Measurements from ENCODE around the gene SEC14L6.

SEC14L6 gene

GRCh38 chr22:30582051-30582450 is 35.5 kb upstream of the SEC14L6 start:
- no peak for TF ChIP-seq REST (IDR thresholded peaks at IDR 0.05; ENCODE audit: insufficient replicate concordance, low read depth)
- no peak for TF ChIP-seq POLR2AphosphoS5 (IDR thresholded peaks at IDR 0.05; ENCODE audit: low read depth)
- no peak for TF ChIP-seq CTCF (IDR thresholded peaks at IDR 0.05; ENCODE audit: insufficient read depth, low read length)
- no peak for TF ChIP-seq SPI1 (IDR thresholded peaks at IDR 0.05; ENCODE audit: borderline replicate concordance, low read depth)
- no peak for TF ChIP-seq GABPA (IDR thresholded peaks at IDR 0.05; ENCODE audit: low read depth)
- no peak overlapping the region for H3K4me3 ChIP-seq (replicated peaks; ENCODE audit: insufficient read depth, low read length)
- H3K27me3 ChIP-seq (ENCODE audit: insufficient read depth, poor library complexity, severe bottlenecking): no peaks in the 10 kb centered on the region
- no peak overlapping the region for H3K27ac ChIP-seq (replicated peaks)
- DNase-seq (ENCODE audit: low read depth in 1 of 2, low spot score in 1 of 2): no peak

GRCh38 chr22:30580896-30581295 is 34.4 kb upstream of the SEC14L6 start:
- DNase-seq (ENCODE audit: low read depth in 1 of 2, low spot score in 1 of 2): no peak
- H3K27me3 ChIP-seq (ENCODE audit: insufficient read depth, poor library complexity, severe bottlenecking): no peaks in the 10 kb centered on the region
- TF ChIP-seq CTCF (IDR thresholded peaks at IDR 0.05; ENCODE audit: insufficient read depth, low read length) (no peak), GABPA (IDR thresholded peaks at IDR 0.05; ENCODE audit: low read depth) (no peak), SPI1 (IDR thresholded peaks at IDR 0.05; ENCODE audit: borderline replicate concordance, low read depth) (no peak), REST (IDR thresholded peaks at IDR 0.05; ENCODE audit: insufficient replicate concordance, low read depth) (no peak), POLR2AphosphoS5 (IDR thresholded peaks at IDR 0.05; ENCODE audit: low read depth) (no peak)
- H3K4me3 ChIP-seq (replicated peaks; ENCODE audit: insufficient read depth, low read length): no peak overlapping the region
- H3K27ac ChIP-seq (replicated peaks): no peak overlapping the region

- no peak for DNase-seq (ENCODE audit: low read depth in 1 of 2, low spot score in 1 of 2)
- no peak overlapping the region for H3K4me3 ChIP-seq (replicated peaks; ENCODE audit: insufficient read depth, low read length)
- TF ChIP-seq CTCF (IDR thresholded peaks at IDR 0.05; ENCODE audit: insufficient read depth, low read length) (no peak), SPI1 (IDR thresholded peaks at IDR 0.05; ENCODE audit: borderline replicate concordance, low read depth) (no peak)
- H3K27me3 ChIP-seq (ENCODE audit: insufficient read depth, poor library complexity, severe bottlenecking): no peaks in the 10 kb centered on the region
- no peak overlapping the region for H3K27ac ChIP-seq (replicated peaks)
Measured at GRCh38 chr22:30578481-30578880, 31.9 kb upstream of the SEC14L6 start.

- TF ChIP-seq POLR2AphosphoS5 (IDR thresholded peaks at IDR 0.05; ENCODE audit: low read depth): no peak
- H3K4me3 ChIP-seq (replicated peaks; ENCODE audit: insufficient read depth, low read length): no peak overlapping the region
- no peak overlapping the region for H3K27ac ChIP-seq (replicated peaks)
- DNase-seq (ENCODE audit: low read depth in 1 of 2, low spot score in 1 of 2): no peak
- H3K27me3 ChIP-seq (ENCODE audit: insufficient read depth, poor library complexity, severe bottlenecking): no peaks in the 10 kb centered on the region
Measured at GRCh38 chr22:30575859-30576258, 29.3 kb upstream of the SEC14L6 start.
